ENCODE measurements around the gene PTF1A.

Gene PTF1A

DNA sequence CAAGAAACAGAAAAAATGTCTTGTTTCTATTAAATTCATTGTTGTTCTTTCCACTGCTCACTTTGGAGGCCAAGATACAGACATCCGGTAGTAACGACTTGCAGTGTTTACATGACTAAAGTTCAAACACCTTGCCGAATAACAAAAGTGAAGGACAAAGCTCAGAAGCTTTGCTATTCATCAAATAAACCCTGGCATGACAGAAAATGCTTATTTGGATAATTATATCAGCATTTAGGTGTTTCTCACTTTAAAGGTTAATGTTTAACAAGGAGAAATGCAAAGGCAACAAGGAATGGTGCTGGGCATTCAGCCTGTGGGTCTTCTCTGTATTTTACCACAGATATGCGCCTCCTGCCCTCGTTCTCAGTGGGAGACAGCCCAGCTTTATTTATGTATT is 5.4 kb upstream of the PTF1A start:
- DNase-seq (ENCODE audit: low read depth in 2 of 3, low spot score in 1 of 3): no peak

DNA sequence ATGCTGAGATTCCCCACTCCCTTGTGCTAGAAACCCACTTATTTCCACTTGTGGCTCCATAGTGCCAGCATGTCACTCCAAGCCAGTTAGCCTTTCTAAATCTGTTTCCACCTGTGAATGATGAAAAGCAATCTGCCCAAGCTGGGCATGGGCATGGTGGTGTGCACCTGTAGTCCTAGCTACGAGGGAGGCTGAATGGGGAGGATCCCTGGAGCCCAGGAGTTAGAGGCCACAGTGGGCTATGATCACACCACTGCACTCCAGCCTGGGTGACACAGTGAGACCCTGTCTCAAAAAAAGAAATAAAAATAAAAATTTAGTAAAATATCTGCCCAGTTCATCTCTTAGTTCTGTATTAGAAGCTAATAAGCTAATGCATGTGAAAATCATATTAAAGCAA is 5.0 kb upstream of the PTF1A start:
- no peak for DNase-seq (ENCODE audit: low read depth in 2 of 3, low spot score in 1 of 3)

- DNase-seq (ENCODE audit: low read depth in 2 of 3, low spot score in 1 of 3): no peak
Observed at GRCh38 chr10:23189024-23189423, 3.1 kb upstream of the PTF1A start.

DNA sequence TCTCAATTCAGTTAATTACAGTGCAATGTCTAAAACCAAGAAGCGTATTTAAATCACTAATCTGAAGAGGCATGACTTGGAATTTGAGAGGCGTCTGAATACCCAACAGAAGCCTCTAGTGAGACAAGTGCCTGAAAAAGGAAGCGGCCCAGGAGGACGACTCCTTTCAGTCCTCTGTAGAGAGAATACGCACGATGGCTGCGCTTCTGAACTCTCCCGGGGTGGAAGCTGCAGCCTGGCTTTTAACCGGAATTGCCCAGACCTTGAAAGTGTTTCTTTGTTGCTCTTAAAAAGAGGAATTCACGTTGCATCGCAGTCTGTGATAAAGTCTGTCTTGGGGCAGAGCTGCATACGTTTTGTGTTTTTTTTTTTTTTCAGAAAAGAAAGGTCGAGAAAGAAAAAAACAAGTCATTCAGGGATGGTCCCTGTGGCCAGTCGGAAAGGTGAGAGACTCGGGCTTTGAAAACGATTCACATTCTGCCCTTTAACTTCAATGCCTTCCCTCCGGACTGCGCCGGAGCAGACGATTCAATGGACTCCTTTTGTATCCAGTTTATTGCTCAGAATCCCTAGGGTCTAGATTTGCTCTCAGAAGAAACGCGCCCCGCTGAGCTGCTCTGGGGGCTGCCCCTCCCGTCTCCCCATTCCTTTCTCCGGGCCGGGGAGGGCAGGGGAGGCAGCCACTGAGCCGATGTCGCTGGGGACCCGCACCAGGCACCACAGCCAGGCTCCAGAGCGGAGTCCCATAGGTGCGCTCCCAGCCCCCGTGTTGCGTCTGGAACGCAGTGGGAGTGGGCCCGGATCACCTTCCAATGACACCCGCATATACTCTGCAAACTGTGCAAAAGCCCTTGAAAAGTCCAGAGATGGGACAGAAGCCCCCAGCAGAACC is 994 bp upstream of the PTF1A start:
- no peak for DNase-seq (ENCODE audit: low read depth in 2 of 3, low spot score in 1 of 3)

DNA sequence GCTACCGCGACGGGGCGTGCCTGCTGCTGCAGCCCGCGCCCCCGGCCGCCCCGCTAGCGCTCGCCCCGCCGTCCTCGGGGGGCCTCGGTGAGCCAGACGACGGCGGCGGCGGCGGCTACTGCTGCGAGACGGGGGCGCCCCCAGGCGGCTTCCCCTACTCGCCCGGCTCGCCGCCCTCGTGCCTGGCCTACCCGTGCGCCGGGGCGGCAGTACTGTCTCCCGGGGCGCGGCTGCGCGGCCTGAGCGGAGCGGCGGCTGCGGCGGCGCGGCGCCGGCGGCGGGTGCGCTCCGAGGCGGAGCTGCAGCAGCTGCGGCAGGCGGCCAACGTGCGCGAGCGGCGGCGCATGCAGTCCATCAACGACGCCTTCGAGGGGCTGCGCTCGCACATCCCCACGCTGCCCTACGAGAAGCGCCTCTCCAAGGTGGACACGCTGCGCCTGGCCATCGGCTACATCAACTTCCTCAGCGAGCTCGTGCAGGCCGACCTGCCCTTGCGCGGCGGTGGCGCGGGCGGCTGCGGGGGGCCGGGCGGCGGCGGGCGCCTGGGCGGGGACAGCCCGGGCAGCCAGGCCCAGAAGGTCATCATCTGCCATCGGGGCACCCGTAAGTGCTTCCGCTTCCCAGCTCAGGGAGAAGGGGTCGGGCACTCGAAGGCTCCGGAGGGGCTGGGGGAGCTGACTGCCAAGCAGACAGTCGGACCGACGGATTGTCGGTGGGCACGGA is 761 bp downstream of the PTF1A start:
- no peak for DNase-seq (ENCODE audit: low read depth in 2 of 3, low spot score in 1 of 3)

GRCh38 chr10:23193435-23194074 is 1.4 kb downstream of the PTF1A start:
- DNase-seq (ENCODE audit: low read depth in 2 of 3, low spot score in 1 of 3): no peak

- no peak for DNase-seq (ENCODE audit: low read depth in 2 of 3, low spot score in 1 of 3)
Observed at GRCh38 chr10:23194471-23194965, 2.4 kb downstream of the PTF1A start.

DNA sequence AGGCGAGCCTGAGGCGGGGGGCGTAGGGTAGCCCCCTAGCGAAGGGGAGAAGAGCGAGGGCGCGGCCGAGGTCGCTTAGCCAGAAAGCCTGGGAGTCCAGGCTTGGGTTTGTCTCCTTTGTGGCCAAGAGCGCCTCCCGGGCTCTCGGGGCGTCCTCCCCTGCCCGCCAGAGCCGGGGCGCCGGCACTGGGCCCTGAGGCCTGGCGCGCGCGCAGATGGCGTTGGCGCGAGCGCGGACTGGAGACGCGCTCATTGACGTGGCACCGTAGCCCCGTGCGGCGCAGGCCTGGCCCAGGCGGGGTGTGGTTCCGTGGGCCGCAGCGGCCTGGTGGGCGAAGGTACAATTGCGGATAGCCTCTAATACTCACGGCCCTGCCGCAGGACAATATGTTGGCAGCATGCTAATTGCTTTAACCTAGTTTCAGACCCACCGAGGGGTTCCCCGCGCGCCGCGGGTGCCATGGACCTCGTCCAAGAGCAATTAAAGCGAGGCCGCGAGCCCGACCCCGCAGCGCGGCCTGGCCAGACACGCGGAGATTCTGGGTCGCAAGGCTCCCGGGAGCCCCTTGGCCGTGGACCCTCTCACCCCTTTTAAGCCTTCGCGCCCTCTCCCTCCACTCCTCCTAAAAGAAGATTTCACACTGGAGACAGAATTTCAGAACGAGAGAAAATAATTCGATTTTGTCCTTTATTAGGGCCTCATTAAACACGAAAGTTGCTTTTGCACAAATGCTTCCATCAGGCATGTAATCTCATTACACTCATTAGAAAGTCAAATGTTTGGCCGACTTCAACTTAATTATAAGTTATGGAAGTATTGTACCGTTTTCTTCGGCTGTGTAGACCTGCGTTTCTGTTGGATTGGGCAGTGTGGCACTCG is 3.1 kb downstream of the PTF1A start:
- DNase-seq (ENCODE audit: low read depth in 2 of 3, low spot score in 1 of 3): no peak

DNA sequence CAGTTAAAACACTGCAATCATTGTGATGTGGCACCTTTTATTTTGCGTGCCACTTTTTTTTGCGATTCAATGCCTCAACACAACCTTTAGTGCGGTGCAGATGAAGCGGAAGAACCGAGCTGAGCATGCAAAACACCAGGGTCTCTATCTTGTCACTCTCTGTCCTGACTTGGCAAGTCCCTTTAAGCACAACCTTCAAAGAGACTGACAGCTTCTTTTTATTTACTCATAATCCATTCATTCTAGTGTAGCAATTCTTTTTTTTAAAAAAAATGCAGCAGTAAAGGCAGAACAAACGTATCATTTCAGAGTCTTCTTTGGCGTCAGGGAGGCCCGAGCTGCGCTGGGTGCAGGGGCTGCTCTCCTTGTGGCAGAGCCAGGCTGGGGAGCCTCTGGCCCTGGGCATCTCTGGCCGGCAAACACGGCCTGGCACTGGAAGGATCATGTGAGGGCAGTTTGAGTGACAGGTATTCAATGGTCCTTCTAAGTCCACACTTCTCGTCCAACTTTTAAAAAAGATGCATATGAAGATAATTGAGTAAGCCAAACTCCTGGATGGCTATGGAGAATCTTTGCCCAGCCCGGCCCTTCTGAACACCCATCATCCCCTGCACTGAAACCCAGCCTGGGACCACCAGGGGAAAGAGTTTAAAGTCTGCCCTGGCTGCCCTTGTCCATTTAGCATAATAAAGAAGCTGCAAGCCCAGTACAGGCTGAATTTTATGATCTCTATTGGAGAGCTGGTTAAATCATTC is 3.9 kb downstream of the PTF1A start:
- DNase-seq (ENCODE audit: low read depth in 2 of 3, low spot score in 1 of 3): no peak

DNA sequence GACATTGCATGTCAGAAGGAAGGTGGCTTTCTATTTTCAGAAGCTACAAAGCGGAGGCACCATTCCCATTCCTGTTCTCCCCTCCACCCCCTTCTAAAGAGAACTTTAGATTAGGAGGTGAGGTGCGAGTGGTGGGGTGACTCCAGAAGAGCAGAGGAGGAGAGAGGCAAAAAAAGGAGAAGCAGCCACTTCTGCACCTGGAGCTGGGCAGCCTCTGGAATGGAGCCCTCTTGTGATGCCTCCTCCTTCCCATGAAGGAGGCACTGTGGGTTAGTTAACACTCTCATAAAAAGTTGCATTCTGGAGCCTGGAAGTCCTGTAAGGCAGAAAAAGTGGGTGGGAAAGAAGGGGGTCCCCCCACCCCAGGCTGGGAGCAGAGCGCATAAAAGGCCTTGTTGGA is 4.8 kb downstream of the PTF1A start:
- no peak for DNase-seq (ENCODE audit: low read depth in 2 of 3, low spot score in 1 of 3)

- no peak for DNase-seq (ENCODE audit: low read depth in 2 of 3, low spot score in 1 of 3)
Observed at GRCh38 chr10:23197416-23197861, 5.3 kb downstream of the PTF1A start.

GRCh38 chr10:23198610-23198939 is 6.5 kb downstream of the PTF1A start:
- DNase-seq (ENCODE audit: low read depth in 2 of 3, low spot score in 1 of 3): no peak

DNA sequence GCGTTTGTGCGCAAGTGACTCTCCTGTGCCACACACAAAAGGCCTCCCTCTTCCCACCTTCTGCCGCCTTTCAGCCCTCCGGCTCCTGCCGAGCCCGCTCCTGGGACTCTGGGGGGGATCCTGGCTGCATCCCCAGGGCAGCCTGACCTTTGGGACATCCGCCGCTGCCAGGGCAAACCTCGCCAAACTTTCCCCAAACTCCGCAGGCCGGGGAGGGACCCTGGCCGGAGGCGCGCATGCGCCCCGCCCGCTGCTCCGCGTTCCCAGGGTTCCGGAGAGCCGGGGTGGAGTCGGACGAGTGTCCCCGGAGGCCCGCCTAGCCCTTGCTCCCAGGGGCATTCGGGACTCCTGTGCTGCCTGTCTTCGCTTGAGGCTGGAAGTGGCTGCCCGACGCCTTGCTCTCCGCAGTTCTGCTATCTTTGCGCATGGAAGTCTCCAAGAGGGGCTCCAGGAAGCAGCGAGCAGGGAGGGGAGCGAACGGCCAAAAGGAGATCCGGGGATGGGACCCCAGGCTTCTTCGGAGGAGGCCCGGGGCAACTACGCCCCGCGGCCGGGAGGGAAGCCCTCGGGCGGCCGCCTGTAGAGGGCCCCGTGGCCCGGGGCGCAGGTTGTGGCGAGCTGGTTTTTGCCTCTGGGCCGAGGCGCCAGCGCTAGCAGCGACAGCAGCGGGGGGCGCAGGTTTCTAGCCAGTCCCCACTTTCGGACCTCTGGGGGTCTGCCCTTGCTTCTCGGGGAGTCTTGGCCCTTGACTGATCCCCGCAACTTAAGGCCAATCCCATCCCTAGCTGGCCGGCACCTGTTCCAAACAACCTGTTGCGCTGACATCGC is 7.0 kb downstream of the PTF1A start:
- DNase-seq (ENCODE audit: low read depth in 2 of 3, low spot score in 1 of 3): no peak

GRCh38 chr10:23199768-23200511 is 7.8 kb downstream of the PTF1A start:
- DNase-seq (ENCODE audit: low read depth in 2 of 3, low spot score in 1 of 3): no peak

DNA sequence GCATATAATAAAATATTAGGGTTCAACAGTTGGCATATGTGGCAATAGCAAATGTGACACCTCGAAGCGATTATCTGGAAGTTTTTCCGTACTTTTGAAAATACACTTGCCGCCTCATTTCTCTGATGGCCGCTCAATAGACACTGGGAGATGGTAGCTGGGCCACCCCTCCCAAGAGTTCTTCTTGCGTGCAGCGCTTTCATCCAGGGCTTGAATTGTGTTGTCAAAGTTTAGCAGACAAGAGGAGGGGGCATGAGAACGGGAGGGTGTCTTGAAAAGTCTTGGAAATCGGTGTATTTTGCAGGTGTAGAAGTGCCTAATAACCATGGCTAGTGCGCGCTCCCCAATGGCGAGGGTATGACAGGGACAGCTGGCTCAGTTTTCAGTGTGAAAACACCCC is 8.5 kb downstream of the PTF1A start:
- DNase-seq (ENCODE audit: low read depth in 2 of 3, low spot score in 1 of 3): no peak

DNA sequence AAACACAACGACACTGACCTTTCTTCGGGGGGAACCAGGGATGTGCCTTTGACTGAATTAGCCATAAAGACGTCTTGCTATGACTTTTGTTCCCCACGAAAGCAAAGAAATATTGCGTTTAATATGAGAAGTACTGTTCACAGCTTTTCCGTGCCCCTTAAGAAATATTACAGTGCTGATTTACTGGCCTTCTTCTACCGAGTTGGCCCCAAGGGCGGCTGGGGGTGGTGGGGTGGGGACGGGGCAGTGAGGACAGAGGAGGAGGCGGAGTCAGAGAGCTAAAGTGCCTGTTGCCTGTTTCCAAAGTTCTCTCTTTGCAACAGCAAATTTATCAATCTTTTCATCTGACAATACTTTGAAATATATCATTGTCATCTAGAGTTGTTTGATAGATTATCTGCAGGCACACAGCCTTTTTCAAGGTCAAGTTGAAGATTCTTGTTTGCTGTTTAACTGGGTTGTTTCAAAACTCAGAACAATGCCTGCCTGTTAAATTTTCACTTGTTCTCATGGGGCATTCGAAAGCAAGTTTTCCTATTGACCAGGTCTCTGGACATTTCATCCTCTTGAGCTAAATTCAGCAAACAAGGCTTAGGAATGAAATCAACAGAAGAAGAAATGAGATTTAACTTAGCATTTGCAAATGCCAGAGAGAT is 9.0 kb downstream of the PTF1A start:
- DNase-seq (ENCODE audit: low read depth in 2 of 3, low spot score in 1 of 3): no peak

DNA sequence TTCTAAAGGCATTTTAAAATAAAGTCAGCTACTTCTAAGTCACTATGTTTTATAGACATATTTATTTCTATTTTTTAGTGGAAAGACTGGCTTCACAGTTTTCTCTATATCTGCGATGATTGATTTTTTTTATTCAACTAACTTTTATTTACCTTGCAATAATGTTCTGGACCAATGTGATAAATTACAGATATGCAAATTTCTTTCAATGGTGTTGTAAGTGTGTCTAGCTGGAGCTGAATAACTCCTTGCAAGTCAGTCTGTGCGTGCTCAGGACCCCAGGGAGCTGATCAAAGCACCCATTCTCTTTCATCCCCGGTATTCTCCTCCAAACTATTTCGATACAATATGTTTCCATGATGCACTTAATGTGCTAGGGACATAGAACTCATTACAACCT is 9.7 kb downstream of the PTF1A start:
- DNase-seq (ENCODE audit: low read depth in 2 of 3, low spot score in 1 of 3): no peak

DNA sequence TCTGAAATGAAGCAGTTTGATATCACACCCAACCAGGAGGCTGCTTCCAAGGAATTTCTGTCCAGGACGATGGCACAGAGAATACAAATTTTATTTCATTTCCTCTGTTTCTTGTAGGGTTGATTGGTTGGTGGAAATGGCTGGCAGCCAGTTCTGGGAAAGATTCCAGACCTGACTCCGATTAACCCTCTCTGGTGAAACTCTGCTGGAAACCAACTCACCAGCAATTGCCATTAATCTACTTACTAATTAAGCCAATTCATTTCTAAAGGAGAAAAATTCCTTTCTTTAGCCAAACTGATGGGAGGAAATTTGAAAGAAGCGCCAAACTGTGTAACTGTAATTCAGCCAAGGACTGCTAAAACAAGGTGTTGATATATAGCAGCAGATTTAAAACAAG is 10.7 kb downstream of the PTF1A start:
- DNase-seq (ENCODE audit: low read depth in 2 of 3, low spot score in 1 of 3): no peak
